ENCODE results near the gene TEKT2. TPM values are rescaled to one million over a fixed set of nuclear protein-coding genes. Genes with fewer than 3 reads are reported as not detected.

The TEKT2 gene
- total and polyA plus RNA-seq, 2 of the 8 experiments (the other 6 are each of a cell fraction or from before 2014, with no cell fraction given), result 1.6 to 1.7 TPM

- 0 out of 2 replicates have a peak, but pooled peaks have one; percentile 8 for TF ChIP-seq SIX5 (IDR thresholded peaks at IDR 0.05; ENCODE audit: low read depth, low read length)
- peak in 1 of 2 experiments; percentile 78; a peak in 1 of 4 replicates for TF ChIP-seq HDAC2 (IDR thresholded peaks at IDR 0.05; ENCODE audit: borderline replicate concordance in 1 of 2, low read depth in 2 of 2, low read length in 2 of 2)
- peak; percentile 85 for TF ChIP-seq KDM4A (IDR thresholded peaks at IDR 0.05; ENCODE audit: low read depth, low read length, severe bottlenecking)
- TF ChIP-seq ASH2L (IDR thresholded peaks at IDR 0.05; ENCODE audit: low read length), result peak; percentile 99
- TF ChIP-seq RXRA (IDR thresholded peaks at IDR 0.05; ENCODE audit: insufficient read depth, low read depth, low read length), result no peak
- no peak for TF ChIP-seq KDM1A (IDR thresholded peaks at IDR 0.05; ENCODE audit: borderline replicate concordance, low read length)
- peak; percentile 97 for TF ChIP-seq YY1 (IDR thresholded peaks at IDR 0.05; ENCODE audit: low read depth, low read length)
- TF ChIP-seq CTCF (IDR thresholded peaks at IDR 0.05; ENCODE audit: control extremely low read depth in 1 of 3, insufficient read depth in 1 of 3, low read depth in 1 of 3, low read length in 3 of 3), result peak in 2 of 3 experiments; percentile 96 to 98; a peak in 3 of 4 replicates
- no peak for TF ChIP-seq RFX5 (IDR thresholded peaks at IDR 0.05; ENCODE audit: borderline replicate concordance, low read depth, low read length)
- peak in 1 of 2 experiments; percentile 98; a peak in 2 of 3 replicates for TF ChIP-seq POLR2A (IDR thresholded peaks at IDR 0.05; ENCODE audit: control extremely low read depth in 1 of 2, low read depth in 2 of 2, low read length in 2 of 2)
Observed at GRCh38 chr1:36088577-36089392, 4.9 kb downstream of the TEKT2 start, which contains the start of gene ADPRS (continued).
